Erythroblast (primary cell): Measurements from ENCODE around the gene TOM1L2.

Experiments used
- GATA1 ChIP-seq: IDR thresholded peaks from 2 replicates; pipeline ENCODE4 v1.6.1; 2011; ENCODE audit warnings: low read depth, mild to moderate bottlenecking, control low read depth, low read length, moderate library complexity
- POLR2A ChIP-seq: IDR thresholded peaks from 2 replicates; pipeline ENCODE4 v1.6.1; 2011; ENCODE audit warnings: mild to moderate bottlenecking, low read length

DNA sequence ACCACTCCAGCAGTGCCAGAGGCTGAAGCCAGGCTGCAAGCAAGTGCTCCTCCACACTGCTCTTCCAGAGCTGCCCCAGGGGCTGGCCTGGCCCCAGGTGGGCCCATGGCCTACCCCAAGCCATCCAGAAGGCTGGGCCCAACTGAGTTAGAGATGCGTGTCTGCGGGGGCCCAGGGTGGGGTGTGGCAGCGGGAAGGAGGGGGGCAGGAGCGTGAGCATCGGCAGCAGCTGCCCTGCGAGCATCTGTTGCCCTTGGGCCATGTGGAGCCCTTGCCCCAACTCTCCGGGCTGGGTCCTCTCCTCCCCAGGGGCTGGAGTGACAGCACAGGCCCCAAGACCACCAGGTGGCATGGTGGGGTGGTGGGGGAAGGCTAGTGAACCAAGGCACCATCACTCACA is 128.1 kb downstream of the TOM1L2 start:
- TF ChIP-seq POLR2A (no peak), GATA1 (no peak)
